ENCODE results near the gene LY6G6C. TPM values are rescaled to one million over a fixed set of nuclear protein-coding genes. Genes with fewer than 3 reads are reported as not detected.

The LY6G6C gene
- total and polyA plus RNA-seq, 10 of the 15 experiments (the other 5 are each of a cell fraction or from before 2014, with no cell fraction given): not detected

DNA sequence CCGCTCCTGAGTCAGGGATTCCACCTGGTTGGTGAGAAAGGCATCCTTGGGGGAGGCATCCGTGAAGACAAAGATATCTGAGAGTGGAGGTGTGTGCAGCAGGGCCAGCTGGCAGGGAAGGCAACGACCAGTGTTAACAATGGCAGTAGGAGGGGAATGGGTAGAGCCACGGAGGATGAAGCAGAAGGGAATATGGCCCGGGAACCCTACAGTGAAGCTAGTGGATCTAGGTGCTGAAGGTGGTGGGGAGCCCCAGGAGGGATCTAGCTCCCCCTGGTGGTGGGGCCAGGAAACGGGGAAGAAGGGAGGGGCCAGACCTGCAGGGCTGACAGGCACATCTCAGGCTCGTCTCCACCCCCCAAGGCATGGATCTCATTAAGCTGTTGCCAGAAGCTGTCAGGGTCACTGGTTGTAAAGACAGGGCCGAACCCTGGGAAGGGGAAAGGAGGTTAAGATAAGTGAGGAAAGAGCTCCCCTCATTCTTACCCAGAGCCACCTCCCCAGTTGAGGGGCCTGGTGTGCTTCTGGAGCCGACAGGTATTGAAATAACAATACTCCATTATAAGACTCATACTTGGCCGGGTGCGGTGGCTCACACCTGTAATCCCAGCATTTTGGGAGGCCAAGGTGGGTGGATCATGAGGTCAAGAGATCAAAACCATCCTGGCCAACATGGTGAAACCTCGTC is 48.3 kb upstream of the LY6G6C start (continued):
- TF ChIP-seq ASH2L (IDR thresholded peaks at IDR 0.05; ENCODE audit: borderline replicate concordance, low read depth): no peak
- TF ChIP-seq, protein P1, sequence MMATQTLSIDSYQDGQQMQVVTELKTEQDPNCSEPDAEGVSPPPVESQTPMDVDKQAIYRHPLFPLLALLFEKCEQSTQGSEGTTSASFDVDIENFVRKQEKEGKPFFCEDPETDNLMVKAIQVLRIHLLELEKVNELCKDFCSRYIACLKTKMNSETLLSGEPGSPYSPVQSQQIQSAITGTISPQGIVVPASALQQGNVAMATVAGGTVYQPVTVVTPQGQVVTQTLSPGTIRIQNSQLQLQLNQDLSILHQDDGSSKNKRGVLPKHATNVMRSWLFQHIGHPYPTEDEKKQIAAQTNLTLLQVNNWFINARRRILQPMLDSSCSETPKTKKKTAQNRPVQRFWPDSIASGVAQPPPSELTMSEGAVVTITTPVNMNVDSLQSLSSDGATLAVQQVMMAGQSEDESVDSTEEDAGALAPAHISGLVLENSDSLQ (IDR thresholded peaks at IDR 0.05): peak; percentile 88
- TF ChIP-seq BCL11A (IDR thresholded peaks at IDR 0.05; ENCODE audit: low read depth, low read length): no peak
- TF ChIP-seq NFXL1 (IDR thresholded peaks at IDR 0.05; ENCODE audit: borderline replicate concordance): no peak
- no peak for TF ChIP-seq NRF1 (conservative IDR thresholded peaks at IDR 0.05; ENCODE audit: low read depth, low read length)
- TF ChIP-seq BRCA1 (IDR thresholded peaks at IDR 0.05; ENCODE audit: low read depth, low read length): no peak
- TF ChIP-seq IKZF1 (conservative IDR thresholded peaks at IDR 0.05): 0 out of 2 replicates have a peak, but pooled peaks have one; percentile 21
- TF ChIP-seq MTA2 (IDR thresholded peaks at IDR 0.05; ENCODE audit: low read depth): 0 out of 2 replicates have a peak, but pooled peaks have one; percentile 10
- no peak for TF ChIP-seq TAF1 (IDR thresholded peaks at IDR 0.05; ENCODE audit: borderline replicate concordance, low read depth, low read length)
- no peak for TF ChIP-seq BACH1 (IDR thresholded peaks at IDR 0.05; ENCODE audit: borderline replicate concordance)
- TF ChIP-seq RELA (IDR thresholded peaks at IDR 0.05; ENCODE audit: borderline replicate concordance, partially characterized antibody): peak; percentile 15
- TF ChIP-seq HDAC2 (IDR thresholded peaks at IDR 0.05): no peak
- TF ChIP-seq ATF7 (IDR thresholded peaks at IDR 0.05; ENCODE audit: low read depth): no peak
- TF ChIP-seq SMAD1 (IDR thresholded peaks at IDR 0.05; ENCODE audit: low read depth, partially characterized antibody): no peak
- TF ChIP-seq HDAC6 (IDR thresholded peaks at IDR 0.05; ENCODE audit: unreplicated experiment): no peak
- TF ChIP-seq ZNF622 (IDR thresholded peaks at IDR 0.05): no peak
- TF ChIP-seq GATAD2B (conservative IDR thresholded peaks at IDR 0.05; ENCODE audit: low read depth): no peak
- TF ChIP-seq, protein P2, sequence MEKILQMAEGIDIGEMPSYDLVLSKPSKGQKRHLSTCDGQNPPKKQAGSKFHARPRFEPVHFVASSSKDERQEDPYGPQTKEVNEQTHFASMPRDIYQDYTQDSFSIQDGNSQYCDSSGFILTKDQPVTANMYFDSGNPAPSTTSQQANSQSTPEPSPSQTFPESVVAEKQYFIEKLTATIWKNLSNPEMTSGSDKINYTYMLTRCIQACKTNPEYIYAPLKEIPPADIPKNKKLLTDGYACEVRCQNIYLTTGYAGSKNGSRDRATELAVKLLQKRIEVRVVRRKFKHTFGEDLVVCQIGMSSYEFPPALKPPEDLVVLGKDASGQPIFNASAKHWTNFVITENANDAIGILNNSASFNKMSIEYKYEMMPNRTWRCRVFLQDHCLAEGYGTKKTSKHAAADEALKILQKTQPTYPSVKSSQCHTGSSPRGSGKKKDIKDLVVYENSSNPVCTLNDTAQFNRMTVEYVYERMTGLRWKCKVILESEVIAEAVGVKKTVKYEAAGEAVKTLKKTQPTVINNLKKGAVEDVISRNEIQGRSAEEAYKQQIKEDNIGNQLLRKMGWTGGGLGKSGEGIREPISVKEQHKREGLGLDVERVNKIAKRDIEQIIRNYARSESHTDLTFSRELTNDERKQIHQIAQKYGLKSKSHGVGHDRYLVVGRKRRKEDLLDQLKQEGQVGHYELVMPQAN (conservative IDR thresholded peaks at IDR 0.05): no peak
- no peak for TF ChIP-seq PAX8 (IDR thresholded peaks at IDR 0.05)
- peak; percentile 72; the same call in 1 of the 2 replicates for TF ChIP-seq HDGF (IDR thresholded peaks at IDR 0.05)
- peak; percentile 78; the same call in 1 of the 2 replicates for TF ChIP-seq FOXM1 (IDR thresholded peaks at IDR 0.05; ENCODE audit: low read depth, low read length)
- TF ChIP-seq EED (IDR thresholded peaks at IDR 0.05; ENCODE audit: low read depth): no peak
- peak; percentile 96 for TF ChIP-seq SMC3 (IDR thresholded peaks at IDR 0.05; ENCODE audit: borderline replicate concordance, low read length)
- no peak for TF ChIP-seq TBL1XR1 (IDR thresholded peaks at IDR 0.05; ENCODE audit: low read depth, low read length)
- no peak for TF ChIP-seq RBBP5 (conservative IDR thresholded peaks at IDR 0.05)
- TF ChIP-seq, protein P3, sequence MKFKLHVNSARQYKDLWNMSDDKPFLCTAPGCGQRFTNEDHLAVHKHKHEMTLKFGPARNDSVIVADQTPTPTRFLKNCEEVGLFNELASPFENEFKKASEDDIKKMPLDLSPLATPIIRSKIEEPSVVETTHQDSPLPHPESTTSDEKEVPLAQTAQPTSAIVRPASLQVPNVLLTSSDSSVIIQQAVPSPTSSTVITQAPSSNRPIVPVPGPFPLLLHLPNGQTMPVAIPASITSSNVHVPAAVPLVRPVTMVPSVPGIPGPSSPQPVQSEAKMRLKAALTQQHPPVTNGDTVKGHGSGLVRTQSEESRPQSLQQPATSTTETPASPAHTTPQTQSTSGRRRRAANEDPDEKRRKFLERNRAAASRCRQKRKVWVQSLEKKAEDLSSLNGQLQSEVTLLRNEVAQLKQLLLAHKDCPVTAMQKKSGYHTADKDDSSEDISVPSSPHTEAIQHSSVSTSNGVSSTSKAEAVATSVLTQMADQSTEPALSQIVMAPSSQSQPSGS (IDR thresholded peaks at IDR 0.05; ENCODE audit: low read length): no peak
- peak; percentile 72 for TF ChIP-seq RAD21 (IDR thresholded peaks at IDR 0.05; ENCODE audit: insufficient read depth, low read depth, low read length)
- TF ChIP-seq HCFC1 (IDR thresholded peaks at IDR 0.05; ENCODE audit: low read length): no peak
- no peak for TF ChIP-seq RFX5 (IDR thresholded peaks at IDR 0.05; ENCODE audit: low read depth, low read length)
- no peak for TF ChIP-seq CHD2 (IDR thresholded peaks at IDR 0.05; ENCODE audit: borderline replicate concordance, low read depth, low read length)

All from GM12878 (cell line).